Natural killer cell (primary cell): ENCODE results near the gene PEX3. TPM values are rescaled to one million over a fixed set of nuclear protein-coding genes. Genes with fewer than 3 reads are reported as not detected.

Experiments
- ATAC-seq, 3 donors: fragments of 150-1000 bp in 2 of 3; fragments of 200-7000 bp in 1 of 3; cut with Tn5 transposase; 1 replicate in 1 of 3; 2 replicates in 2 of 3; pipeline ENCODE4 v1.10.0; 2021; ENCODE audit warnings: mild to moderate bottlenecking in 2 of 3, moderate library complexity in 2 of 3
- DNase-seq, 2 donors: peaks; one replicate each; pipeline versions ENCODE4 v3.0.0 to v3.0.0-alpha.2; 2013 to 2021; ENCODE audit warnings: mixed read lengths in 1 of 2
- H3K27ac ChIP-seq: one replicate; pipeline ENCODE4 v1.5.1; 2013; ENCODE audit warnings: mild to moderate bottlenecking, low read length
- H3K27me3 ChIP-seq: one replicate; pipeline ENCODE4 v1.6.1; 2013; ENCODE audit warnings: low read length; ENCODE audit not compliant: control insufficient read depth, insufficient read depth
- H3K36me3 ChIP-seq: one replicate; pipeline ENCODE4 v1.6.1; 2013; ENCODE audit warnings: low read length; ENCODE audit not compliant: control insufficient read depth, insufficient read depth
- H3K4me1 ChIP-seq: one replicate; pipeline ENCODE4 v1.6.1; 2013; ENCODE audit warnings: low read length; ENCODE audit not compliant: control insufficient read depth, insufficient read depth
- H3K4me3 ChIP-seq: one replicate; pipeline ENCODE4 v1.5.1; 2013; ENCODE audit warnings: low read length
- H3K9me3 ChIP-seq: one replicate; pipeline ENCODE4 v1.6.1; 2013; ENCODE audit warnings: low read length; ENCODE audit not compliant: control insufficient read depth, insufficient read depth
- H3K27ac Mint-ChIP-seq, 2 donors: one replicate each; pipeline ENCODE4 v1.8.0; 2022; ENCODE audit warnings: mild to moderate bottlenecking in 2 of 2, mixed read lengths in 2 of 2, moderate library complexity in 1 of 2
- H3K27me3 Mint-ChIP-seq, 2 donors: one replicate each; pipeline ENCODE4 v1.8.0; 2022; ENCODE audit warnings: low read depth in 2 of 2, mixed read lengths in 2 of 2
- H3K36me3 Mint-ChIP-seq: one replicate; pipeline ENCODE4 v1.8.0; 2022; ENCODE audit warnings: mixed read lengths
- H3K4me1 Mint-ChIP-seq, 2 donors: one replicate each; pipeline ENCODE4 v1.8.0; 2022; ENCODE audit warnings: mixed read lengths in 2 of 2
- H3K4me3 Mint-ChIP-seq: one replicate; pipeline ENCODE4 v1.8.0; 2022; ENCODE audit warnings: mild to moderate bottlenecking, moderate library complexity, mixed read lengths
- H3K9me3 Mint-ChIP-seq, 2 donors: one replicate each; pipeline ENCODE4 v1.8.0; 2022; ENCODE audit warnings: mixed read lengths in 2 of 2
- WGBS: methylation state at CpG from one replicate; pipeline ENCODE4 v1.1.7; 2013; ENCODE audit warnings: missing lambda C conversion rate; ENCODE audit not compliant: insufficient coverage; 5-methylcytosine and 5-hydroxymethylcytosine counted together
- intact Hi-C: fragments of 100-400 bp; cut with micrococcal nuclease; formaldehyde crosslinking; loops from one replicate; pipeline ENCODE4 v1.14.2; 2022
- total RNA-seq, 4 donors: library from RNA; stranded (reverse); fragments of 120-200 nt in 1 of 4; gene quantifications; one replicate each; pipeline versions ENCODE4 v1.2.3 to v1.2.4, GENCODE V29; 2013 to 2022
- TF ChIP-seq, protein P1 (sequence below): fragments of 200-600 bp; IDR thresholded peaks from one replicate; pipeline ENCODE4 v1.8.0; 2022; ENCODE audit warnings: antibody characterized with exemption

Gene PEX3
- total RNA-seq, 3 donors from 2014 or later (not counting 1 experiment from before 2014, with no cell fraction given): 10.2 to 16.0 (median 14.2) TPM

DNA sequence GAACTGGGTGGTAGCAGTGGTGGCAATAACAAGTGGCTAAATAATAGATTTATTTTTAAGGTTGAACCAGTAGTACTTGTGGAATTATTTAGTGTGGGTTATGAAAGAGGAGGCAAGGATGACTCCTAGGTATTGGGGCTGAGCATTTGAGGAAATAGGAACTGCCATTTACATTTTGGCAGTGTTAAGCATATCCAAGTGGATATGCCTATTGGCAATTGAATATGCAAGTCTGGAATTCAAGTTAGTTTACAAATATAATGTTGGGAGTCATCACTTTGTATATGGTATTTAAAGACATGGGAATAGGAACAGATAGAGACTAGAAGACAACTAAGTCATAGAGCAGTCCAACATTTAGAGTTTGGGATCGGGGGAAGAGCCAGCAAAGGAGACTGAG lies 25.9 kb downstream of the PEX3 start:
- Mint-ChIP-seq H3K27ac (no peak overlapping the region), H3K9me3 (no peaks in the 10 kb centered on the region), H3K36me3 (peaks cover 31% of the 10 kb centered on the region), H3K4me1 (no peaks in the 10 kb centered on the region), H3K4me3 (no peak overlapping the region), H3K27me3 (no peaks in the 10 kb centered on the region)
- 98% methylated on average over 1 of the region's 1 CpG for WGBS
- H3K4me3 ChIP-seq: no peak overlapping the region
- TF ChIP-seq, protein P1, sequence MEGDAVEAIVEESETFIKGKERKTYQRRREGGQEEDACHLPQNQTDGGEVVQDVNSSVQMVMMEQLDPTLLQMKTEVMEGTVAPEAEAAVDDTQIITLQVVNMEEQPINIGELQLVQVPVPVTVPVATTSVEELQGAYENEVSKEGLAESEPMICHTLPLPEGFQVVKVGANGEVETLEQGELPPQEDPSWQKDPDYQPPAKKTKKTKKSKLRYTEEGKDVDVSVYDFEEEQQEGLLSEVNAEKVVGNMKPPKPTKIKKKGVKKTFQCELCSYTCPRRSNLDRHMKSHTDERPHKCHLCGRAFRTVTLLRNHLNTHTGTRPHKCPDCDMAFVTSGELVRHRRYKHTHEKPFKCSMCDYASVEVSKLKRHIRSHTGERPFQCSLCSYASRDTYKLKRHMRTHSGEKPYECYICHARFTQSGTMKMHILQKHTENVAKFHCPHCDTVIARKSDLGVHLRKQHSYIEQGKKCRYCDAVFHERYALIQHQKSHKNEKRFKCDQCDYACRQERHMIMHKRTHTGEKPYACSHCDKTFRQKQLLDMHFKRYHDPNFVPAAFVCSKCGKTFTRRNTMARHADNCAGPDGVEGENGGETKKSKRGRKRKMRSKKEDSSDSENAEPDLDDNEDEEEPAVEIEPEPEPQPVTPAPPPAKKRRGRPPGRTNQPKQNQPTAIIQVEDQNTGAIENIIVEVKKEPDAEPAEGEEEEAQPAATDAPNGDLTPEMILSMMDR: no peak
- intact Hi-C loops: no loop called here
- H3K27ac ChIP-seq: no peak overlapping the region
- no peaks in the 10 kb centered on the region for H3K9me3 ChIP-seq
- DNase-seq: no peak
- ATAC-seq: no peak
- H3K36me3 ChIP-seq: peaks cover 53% of the 10 kb centered on the region
- H3K27me3 ChIP-seq: no peaks in the 10 kb centered on the region
- H3K4me1 ChIP-seq: no peaks in the 10 kb centered on the region

DNA sequence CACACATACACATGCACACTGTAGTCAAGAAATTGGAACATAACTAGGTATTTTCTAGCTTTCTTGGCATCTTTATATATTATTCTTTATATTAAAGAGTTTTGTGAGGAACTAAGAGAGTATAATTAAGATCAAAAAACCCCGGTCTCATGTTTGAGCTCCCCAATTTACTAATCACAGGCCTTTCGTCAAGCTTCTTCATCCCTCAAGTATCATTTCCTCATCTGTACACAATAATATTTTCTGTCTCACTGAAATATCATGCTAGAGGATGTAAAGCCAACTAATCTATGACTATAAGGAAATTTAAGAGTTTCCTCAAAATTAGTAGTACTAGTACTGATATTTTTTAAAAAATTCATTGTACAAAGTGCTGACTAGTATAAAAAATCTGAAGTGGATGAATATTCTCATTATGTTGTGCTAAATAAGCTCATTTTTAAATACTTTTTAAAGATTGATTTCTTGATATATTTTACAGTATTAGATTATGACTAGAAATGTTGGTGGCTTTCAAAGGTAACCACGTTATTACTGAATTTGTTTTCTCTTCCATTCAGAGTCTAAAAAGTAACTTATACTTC lies 28.0 kb downstream of the PEX3 start:
- no peak overlapping the region for H3K27ac Mint-ChIP-seq
- Histone ChIP-seq H3K27ac (no peak overlapping the region), H3K4me1 (no peaks in the 10 kb centered on the region), H3K36me3 (peaks cover 38% of the 10 kb centered on the region), H3K9me3 (no peaks in the 10 kb centered on the region), H3K4me3 (no peak overlapping the region), H3K27me3 (no peaks in the 10 kb centered on the region)
- 87% methylated on average over 2 of the region's 3 CpGs for WGBS
- H3K36me3 Mint-ChIP-seq: peaks cover 16% of the 10 kb centered on the region
- intact Hi-C loops: no loop called here
- no peaks in the 10 kb centered on the region for H3K27me3 Mint-ChIP-seq
- no peaks in the 10 kb centered on the region for H3K9me3 Mint-ChIP-seq
- TF ChIP-seq, protein P1: no peak
- DNase-seq (no peak), ATAC-seq (no peak)
- H3K4me1 Mint-ChIP-seq: no peaks in the 10 kb centered on the region
- H3K4me3 Mint-ChIP-seq: no peak overlapping the region

DNA sequence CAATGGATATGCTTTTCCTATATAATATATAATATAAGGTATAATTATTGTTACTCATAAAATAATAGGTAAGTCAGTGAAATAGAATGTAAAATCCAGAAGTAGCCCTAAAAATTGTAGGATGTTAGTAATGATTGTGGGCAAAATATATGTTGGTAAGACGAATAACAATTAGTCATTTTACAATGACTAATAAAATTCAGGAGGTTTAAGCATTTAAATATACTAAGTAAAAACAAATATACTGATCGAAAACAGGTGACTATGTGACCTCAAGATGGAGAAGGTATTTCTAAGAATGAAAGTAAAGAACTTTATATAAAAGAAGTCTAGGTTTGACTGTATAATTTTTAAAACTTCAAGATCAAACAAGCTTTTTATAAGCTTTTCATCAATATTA lies 32.0 kb downstream of the PEX3 start:
- H3K9me3 ChIP-seq: no peaks in the 10 kb centered on the region
- WGBS: no CpG with 5 or more reads among the region's 2 CpGs
- Mint-ChIP-seq H3K4me3 (no peak overlapping the region), H3K4me1 (no peaks in the 10 kb centered on the region), H3K9me3 (no peaks in the 10 kb centered on the region), H3K27ac (no peak overlapping the region), H3K27me3 (no peaks in the 10 kb centered on the region), H3K36me3 (no peaks in the 10 kb centered on the region)
- no peaks in the 10 kb centered on the region for H3K27me3 ChIP-seq
- DNase-seq (no peak), ATAC-seq (no peak)
- H3K27ac ChIP-seq: no peak overlapping the region
- H3K36me3 ChIP-seq: peaks cover 19% of the 10 kb centered on the region
- H3K4me1 ChIP-seq: no peaks in the 10 kb centered on the region
- no peak overlapping the region for H3K4me3 ChIP-seq
- TF ChIP-seq, protein P1: no peak
- intact Hi-C loops: no loop called here

DNA sequence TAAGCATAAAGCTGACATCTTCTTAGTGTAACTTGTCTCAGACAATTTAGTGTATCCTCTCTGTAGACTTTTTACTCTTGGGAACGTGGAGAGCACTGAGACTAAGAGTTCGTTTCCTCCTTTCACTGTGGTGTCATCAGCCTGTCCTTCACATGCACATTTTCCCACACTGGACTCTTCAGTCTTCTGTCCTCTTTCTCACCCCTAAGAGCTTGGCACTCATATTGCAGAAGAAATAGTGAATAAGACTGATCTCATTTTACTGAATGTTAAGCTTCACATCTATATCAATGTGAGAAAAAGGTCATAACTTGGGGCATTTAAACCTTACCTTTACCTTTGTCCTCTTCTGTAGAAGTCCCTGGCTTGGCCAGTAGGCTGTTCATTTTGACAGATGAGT lies 35.4 kb downstream of the PEX3 start:
- Histone ChIP-seq H3K4me3 (no peak overlapping the region), H3K4me1 (no peaks in the 10 kb centered on the region), H3K27ac (no peak overlapping the region), H3K27me3 (no peaks in the 10 kb centered on the region), H3K9me3 (no peaks in the 10 kb centered on the region), H3K36me3 (peaks cover 5% of the 10 kb centered on the region)
- Mint-ChIP-seq H3K36me3 (no peaks in the 10 kb centered on the region), H3K4me3 (no peak overlapping the region), H3K27me3 (no peaks in the 10 kb centered on the region), H3K27ac (no peak overlapping the region), H3K9me3 (no peaks in the 10 kb centered on the region), H3K4me1 (no peaks in the 10 kb centered on the region)
- DNase-seq (no peak), ATAC-seq (no peak)
- TF ChIP-seq, protein P1: no peak
- intact Hi-C loops: no loop called here
- WGBS: 93% methylated on average over 2 of the region's 2 CpGs
